ENCODE data around the gene OTOG.

Gene OTOG

GRCh38 chr11:17518366-17518765 lies 28.7 kb upstream of the OTOG start:
- no peak for DNase-seq

- DNase-seq = no peak
Observed at GRCh38 chr11:17519061-17519885, 27.8 kb upstream of the OTOG start.

- DNase-seq = no peak
Observed at GRCh38 chr11:17521106-17521900, 25.8 kb upstream of the OTOG start.

GRCh38 chr11:17522655-17523054 lies 24.4 kb upstream of the OTOG start:
- no peak for DNase-seq

GRCh38 chr11:17524221-17524620 lies 22.8 kb upstream of the OTOG start:
- DNase-seq = no peak

GRCh38 chr11:17525570-17525969 lies 21.5 kb upstream of the OTOG start:
- DNase-seq = no peak

GRCh38 chr11:17526326-17526725 lies 20.7 kb upstream of the OTOG start:
- DNase-seq = no peak

- DNase-seq = no peak
Observed at GRCh38 chr11:17526931-17527627, 20.0 kb upstream of the OTOG start.

- no peak for DNase-seq
Observed at GRCh38 chr11:17527628-17527995, 19.4 kb upstream of the OTOG start.

GRCh38 chr11:17528181-17528691 lies 18.8 kb upstream of the OTOG start:
- peak; percentile 38 to 58 for DNase-seq

- DNase-seq = no peak
Observed at GRCh38 chr11:17528906-17529843, 17.9 kb upstream of the OTOG start.

- DNase-seq = no peak
Observed at GRCh38 chr11:17529844-17530185, 17.2 kb upstream of the OTOG start.

GRCh38 chr11:17531071-17531600 lies 15.9 kb upstream of the OTOG start:
- DNase-seq = peak in 1 of 2 experiments; percentile 49

- no peak for DNase-seq
Observed at GRCh38 chr11:17531636-17532113, 15.4 kb upstream of the OTOG start.

GRCh38 chr11:17532784-17533183 lies 14.3 kb upstream of the OTOG start:
- no peak for DNase-seq

GRCh38 chr11:17533341-17533740 lies 13.7 kb upstream of the OTOG start:
- no peak for DNase-seq

GRCh38 chr11:17533778-17534415 lies 13.2 kb upstream of the OTOG start:
- DNase-seq = no peak

GRCh38 chr11:17535488-17535887 lies 11.6 kb upstream of the OTOG start:
- DNase-seq = no peak

- DNase-seq = no peak
Observed at GRCh38 chr11:17537261-17537660, 9.8 kb upstream of the OTOG start.

- DNase-seq = no peak
Observed at GRCh38 chr11:17538054-17538453, 9.0 kb upstream of the OTOG start.

- no peak for DNase-seq
Observed at GRCh38 chr11:17538731-17539130, 8.3 kb upstream of the OTOG start.

All from NCI-H187 (cell line).